Endothelial cell of umbilical vein (primary cell): ENCODE measurements around the gene STIMATE.

Source experiments
- CTCF ChIP-seq, 2 donors: IDR thresholded peaks; 1 replicate in 1 of 2; 2 replicates in 1 of 2; pipeline ENCODE4 v1.5.1; 2011; ENCODE audit warnings: low read length in 2 of 2, mild to moderate bottlenecking in 2 of 2, moderate library complexity in 2 of 2, control low read depth in 1 of 2, inconsistent platforms in 1 of 2, low read depth in 1 of 2; ENCODE audit not compliant: insufficient read depth in 1 of 2; ENCODE audit errors: extremely low read depth in 1 of 2
- POLR2A ChIP-seq: IDR thresholded peaks from 2 replicates; pipeline ENCODE4 v1.6.1; 2012; ENCODE audit warnings: low read depth, mild to moderate bottlenecking, control low read depth, low read length

DNA sequence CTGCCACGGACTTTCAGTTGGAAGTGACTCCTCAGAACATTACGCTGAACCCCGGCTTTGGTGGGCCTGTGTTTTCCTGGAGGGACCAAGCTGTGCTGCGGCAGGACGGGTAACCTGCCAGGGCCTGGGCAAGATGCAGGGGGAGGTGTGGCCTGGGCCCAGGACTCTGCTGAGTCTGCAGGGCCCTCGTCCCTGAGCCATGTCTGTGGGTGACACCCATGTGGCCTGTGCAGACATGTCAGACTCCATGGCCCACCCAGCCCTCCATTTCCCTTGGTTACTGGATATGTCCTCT, 107.7 kb downstream of the STIMATE start:
- TF ChIP-seq CTCF (IDR thresholded peaks at IDR 0.05; ENCODE audit: extremely low read depth in 1 of 2, insufficient read depth in 1 of 2, low read depth in 1 of 2, low read length in 2 of 2) (no peak), POLR2A (no peak)
